ENCODE results near the gene SNX10. TPM values are rescaled to one million over a fixed set of nuclear protein-coding genes. Genes with fewer than 3 reads are reported as not detected.

SNX10 gene
- total RNA-seq, 2 experiments from 2014 or later: 31.0 to 31.6 TPM

DNA sequence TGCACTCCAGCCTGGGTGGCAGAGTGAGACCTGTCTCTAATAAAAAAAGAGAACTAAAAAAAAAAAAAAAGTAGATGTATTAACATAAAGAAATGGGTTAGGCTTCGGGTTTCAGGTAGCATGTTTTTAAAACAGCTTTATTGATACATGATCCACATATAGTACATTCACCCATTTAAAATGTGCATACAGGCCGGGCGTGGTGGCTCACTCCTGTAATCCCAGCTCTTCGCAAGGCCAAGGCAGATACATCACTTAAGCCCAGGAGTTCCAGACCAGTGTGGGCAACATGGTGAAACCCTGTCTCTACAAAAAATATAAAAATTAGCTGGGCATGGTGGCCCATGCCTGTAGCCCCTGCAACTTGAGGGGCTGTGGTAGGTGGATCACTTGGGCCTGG is 39.5 kb downstream of the SNX10 start:
- Mint-ChIP-seq H3K4me1 (peaks cover 18% of the 10 kb centered on the region), H3K27ac (no peak overlapping the region), H3K9me3 (no peaks in the 10 kb centered on the region), H3K36me3 (peaks cover 47% of the 10 kb centered on the region), H3K4me3 (no peak overlapping the region), H3K27me3 (no peaks in the 10 kb centered on the region)
- POLR2A ChIA-PET: no interaction called here
- ATAC-seq (ENCODE audit: low read depth) (no peak), DNase-seq (no peak)

DNA sequence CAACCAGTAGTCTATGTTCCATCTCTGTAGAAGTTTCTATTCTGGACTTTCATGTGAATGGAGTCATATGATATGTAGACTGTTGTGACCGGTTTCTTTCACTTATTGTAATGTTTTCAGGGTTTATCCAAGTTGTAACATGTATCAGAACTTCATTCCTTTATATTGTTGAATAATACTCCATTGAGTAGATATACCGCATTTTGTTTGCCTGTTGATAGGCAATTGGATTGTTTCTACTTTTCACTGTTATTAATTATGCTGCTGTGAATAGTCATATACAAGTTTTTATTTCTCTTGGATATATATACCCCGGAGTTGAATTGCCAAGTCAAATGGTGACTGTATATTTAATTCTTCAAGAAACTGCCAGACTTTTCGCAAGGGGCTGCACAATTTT is 40.1 kb downstream of the SNX10 start:
- Mint-ChIP-seq H3K9me3 (no peaks in the 10 kb centered on the region), H3K27me3 (no peaks in the 10 kb centered on the region), H3K4me1 (peaks cover 18% of the 10 kb centered on the region), H3K27ac (no peak overlapping the region), H3K4me3 (no peak overlapping the region), H3K36me3 (peaks cover 46% of the 10 kb centered on the region)
- no peak for ATAC-seq (ENCODE audit: low read depth)
- no peak for DNase-seq
- POLR2A ChIA-PET: no interaction called here

GRCh38 chr7:26332698-26333097 is 41.0 kb downstream of the SNX10 start:
- DNase-seq (no peak), ATAC-seq (ENCODE audit: low read depth) (no peak)
- Mint-ChIP-seq H3K27me3 (no peaks in the 10 kb centered on the region), H3K36me3 (peaks cover 50% of the 10 kb centered on the region), H3K9me3 (no peaks in the 10 kb centered on the region), H3K27ac (no peak overlapping the region), H3K4me1 (peaks cover 18% of the 10 kb centered on the region), H3K4me3 (no peak overlapping the region)
- POLR2A ChIA-PET: no interaction called here

- POLR2A ChIA-PET: no interaction called here
- ATAC-seq (ENCODE audit: low read depth): no peak
- no peaks in the 10 kb centered on the region for H3K9me3 Mint-ChIP-seq
Observed at GRCh38 chr7:26334166-26334859, 42.7 kb downstream of the SNX10 start.

GRCh38 chr7:26337232-26337865 is 45.7 kb downstream of the SNX10 start:
- no peak overlapping the region for H3K4me3 Mint-ChIP-seq
- H3K36me3 Mint-ChIP-seq: peaks cover 33% of the 10 kb centered on the region
- no peaks in the 10 kb centered on the region for H3K27me3 Mint-ChIP-seq
- no peaks in the 10 kb centered on the region for H3K9me3 Mint-ChIP-seq
- POLR2A ChIA-PET: no interaction called here
- ATAC-seq (ENCODE audit: low read depth) (no peak), DNase-seq (no peak)
- no peak overlapping the region for H3K27ac Mint-ChIP-seq
- H3K4me1 Mint-ChIP-seq: peaks cover 11% of the 10 kb centered on the region

More at GRCh38 chr7:26334166-26334859, 42.7 kb downstream of the SNX10 start:
- Mint-ChIP-seq H3K36me3 (peaks cover 44% of the 10 kb centered on the region), H3K4me1 (peaks cover 10% of the 10 kb centered on the region), H3K4me3 (no peak overlapping the region), H3K27me3 (no peaks in the 10 kb centered on the region), H3K27ac (no peak overlapping the region)
- no peak for DNase-seq

GRCh38 chr7:26340476-26341018 is 48.9 kb downstream of the SNX10 start:
- H3K27me3 Mint-ChIP-seq: no peaks in the 10 kb centered on the region

GRCh38 chr7:26343320-26343832 is 51.7 kb downstream of the SNX10 start:
- POLR2A ChIA-PET: no interaction called here
- H3K36me3 Mint-ChIP-seq: peaks cover 25% of the 10 kb centered on the region
- peaks cover 3% of the 10 kb centered on the region for H3K4me1 Mint-ChIP-seq
- H3K4me3 Mint-ChIP-seq: no peak overlapping the region
- DNase-seq (no peak), ATAC-seq (ENCODE audit: low read depth) (no peak)
- H3K9me3 Mint-ChIP-seq: no peaks in the 10 kb centered on the region
- no peak overlapping the region for H3K27ac Mint-ChIP-seq
- H3K27me3 Mint-ChIP-seq: no peaks in the 10 kb centered on the region

More at GRCh38 chr7:26340476-26341018, 48.9 kb downstream of the SNX10 start:
- ATAC-seq (ENCODE audit: low read depth) (no peak), DNase-seq (no peak)
- H3K4me1 Mint-ChIP-seq: peaks cover 3% of the 10 kb centered on the region
- H3K4me3 Mint-ChIP-seq: no peak overlapping the region
- peaks cover 24% of the 10 kb centered on the region for H3K36me3 Mint-ChIP-seq
- POLR2A ChIA-PET: no interaction called here
- no peak overlapping the region for H3K27ac Mint-ChIP-seq
- no peaks in the 10 kb centered on the region for H3K9me3 Mint-ChIP-seq

- Mint-ChIP-seq H3K4me1 (peaks cover 3% of the 10 kb centered on the region), H3K4me3 (no peak overlapping the region), H3K27ac (no peak overlapping the region), H3K9me3 (no peaks in the 10 kb centered on the region), H3K36me3 (peaks cover 21% of the 10 kb centered on the region), H3K27me3 (no peaks in the 10 kb centered on the region)
- POLR2A ChIA-PET: no interaction called here
- no peak for ATAC-seq (ENCODE audit: low read depth)
- DNase-seq: no peak
Observed at GRCh38 chr7:26343837-26344236, 52.2 kb downstream of the SNX10 start.

GRCh38 chr7:26345202-26345601 is 53.5 kb downstream of the SNX10 start:
- Mint-ChIP-seq H3K36me3 (peaks cover 21% of the 10 kb centered on the region), H3K9me3 (no peaks in the 10 kb centered on the region), H3K4me3 (no peak overlapping the region), H3K27me3 (no peaks in the 10 kb centered on the region), H3K4me1 (peaks cover 3% of the 10 kb centered on the region), H3K27ac (no peak overlapping the region)
- DNase-seq (no peak), ATAC-seq (ENCODE audit: low read depth) (no peak)
- POLR2A ChIA-PET: no interaction called here

GRCh38 chr7:26345837-26346236 is 54.2 kb downstream of the SNX10 start:
- POLR2A ChIA-PET: no interaction called here
- no peaks in the 10 kb centered on the region for H3K9me3 Mint-ChIP-seq
- DNase-seq (no peak), ATAC-seq (ENCODE audit: low read depth) (no peak)
- H3K27ac Mint-ChIP-seq: no peak overlapping the region
- peaks cover 16% of the 10 kb centered on the region for H3K36me3 Mint-ChIP-seq
- no peaks in the 10 kb centered on the region for H3K27me3 Mint-ChIP-seq
- peaks cover 2% of the 10 kb centered on the region for H3K4me1 Mint-ChIP-seq
- no peak overlapping the region for H3K4me3 Mint-ChIP-seq

- Mint-ChIP-seq H3K4me3 (no peak overlapping the region), H3K27ac (no peak overlapping the region), H3K27me3 (no peaks in the 10 kb centered on the region), H3K9me3 (no peaks in the 10 kb centered on the region), H3K4me1 (peaks cover 2% of the 10 kb centered on the region), H3K36me3 (peaks cover 20% of the 10 kb centered on the region)
- ATAC-seq (ENCODE audit: low read depth) (no peak), DNase-seq (no peak)
- POLR2A ChIA-PET: no interaction called here
Observed at GRCh38 chr7:26346611-26347203, 55.0 kb downstream of the SNX10 start.

GRCh38 chr7:26348234-26348851 is 56.7 kb downstream of the SNX10 start:
- peaks cover 23% of the 10 kb centered on the region for H3K36me3 Mint-ChIP-seq
- POLR2A ChIA-PET: interaction anchor here (0.6 kb wide), 1 partner anchor 251 kb away, joined by 4 read pairs; no protein-coding TSS in a partner anchor
- H3K27me3 Mint-ChIP-seq: no peaks in the 10 kb centered on the region
- DNase-seq (no peak), ATAC-seq (ENCODE audit: low read depth) (no peak)
- peaks cover 2% of the 10 kb centered on the region for H3K4me1 Mint-ChIP-seq
- no peak overlapping the region for H3K4me3 Mint-ChIP-seq
- H3K9me3 Mint-ChIP-seq: no peaks in the 10 kb centered on the region
- H3K27ac Mint-ChIP-seq: no peak overlapping the region
